ENCODE results near the gene BRS3.

BRS3 gene

GRCh38 chrX:136496186-136496763 is 8.5 kb downstream of the BRS3 start:
- DNase-seq (ENCODE audit: low read depth): no peak

- DNase-seq (ENCODE audit: low read depth): peak; percentile 66
Measured at GRCh38 chrX:136496764-136497555, 9.2 kb downstream of the BRS3 start.

- DNase-seq (ENCODE audit: low read depth): no peak
Measured at GRCh38 chrX:136497556-136498052, 9.9 kb downstream of the BRS3 start, which contains the start of gene HTATSF1. Gene HTATSF1 (plus strand): TSS chrX:136497592. CDS start chrX:136497685, 93 bp downstream.

- no peak for DNase-seq (ENCODE audit: low read depth)
Measured at GRCh38 chrX:136519069-136519468, 31.3 kb downstream of the BRS3 start.

- DNase-seq (ENCODE audit: low read depth): no peak
Measured at GRCh38 chrX:136523770-136524169, 36.0 kb downstream of the BRS3 start.

- no peak for DNase-seq (ENCODE audit: low read depth)
Measured at GRCh38 chrX:136525738-136526606, 38.2 kb downstream of the BRS3 start.

- no peak for DNase-seq (ENCODE audit: low read depth)
Measured at GRCh38 chrX:136528645-136529315, 41.0 kb downstream of the BRS3 start.

- DNase-seq (ENCODE audit: low read depth): no peak
Measured at GRCh38 chrX:136529795-136530194, 42.0 kb downstream of the BRS3 start.

- no peak for DNase-seq (ENCODE audit: low read depth)
Measured at GRCh38 chrX:136531951-136532350, 44.2 kb downstream of the BRS3 start, which contains the start of gene VGLL1. Gene VGLL1 (plus strand): TSS chrX:136532215. CDS start chrX:136536021, 3,806 bp downstream.

GRCh38 chrX:136534131-136534530 is 46.4 kb downstream of the BRS3 start:
- no peak for DNase-seq (ENCODE audit: low read depth)

GRCh38 chrX:136538811-136539210 is 51.1 kb downstream of the BRS3 start:
- DNase-seq (ENCODE audit: low read depth): no peak

- DNase-seq (ENCODE audit: low read depth): no peak
Measured at GRCh38 chrX:136540226-136540625, 52.5 kb downstream of the BRS3 start.

GRCh38 chrX:136541294-136541693 is 53.5 kb downstream of the BRS3 start:
- no peak for DNase-seq (ENCODE audit: low read depth)

GRCh38 chrX:136542281-136542680 is 54.5 kb downstream of the BRS3 start:
- no peak for DNase-seq (ENCODE audit: low read depth)

All from stimulated activated CD8-positive, alpha-beta memory T cell treated with anti-CD3 and anti-CD28 coated beads, Interleukin-15, amount 100 ng/mL, for 1 hour (primary cell).